Left ventricle myocardium inferior (tissue), 1 donor: ENCODE measurements around the gene AWAT2. TPM values are rescaled to one million over a fixed set of nuclear protein-coding genes. Genes with fewer than 3 reads are reported as not detected.

Experiments used
- DNase-seq: peaks from one replicate; pipeline ENCODE4 v3.0.0-alpha.2; 2020
- H3K27ac ChIP-seq: fragments of 200-600 bp; replicated peaks from 2 replicates; pipeline ENCODE4 v1.8.0; 2021
- H3K27me3 ChIP-seq: fragments of 200-600 bp; 2 replicates; pipeline ENCODE4 v1.8.0; 2021; ENCODE audit warnings: low read depth
- H3K36me3 ChIP-seq: fragments of 200-600 bp; 2 replicates; pipeline ENCODE4 v1.8.0; 2021
- H3K4me1 ChIP-seq: fragments of 200-600 bp; 2 replicates; pipeline ENCODE4 v1.8.0; 2021
- H3K4me3 ChIP-seq: fragments of 200-600 bp; 2 replicates; pipeline ENCODE4 v1.8.0; 2021; ENCODE audit warnings: mild to moderate bottlenecking, moderate library complexity
- H3K9me3 ChIP-seq: fragments of 200-600 bp; replicated peaks from 2 replicates; pipeline ENCODE4 v1.8.0; 2021
- CTCF ChIP-seq: fragments of 200-600 bp; IDR thresholded peaks from 2 replicates; pipeline ENCODE4 v1.8.0; 2021; ENCODE audit warnings: antibody characterized with exemption, mild to moderate bottlenecking, borderline replicate concordance
- intact Hi-C: fragments of 100-400 bp; cut with micrococcal nuclease; formaldehyde crosslinking; loops from one replicate; pipeline ENCODE4 v1.11.0; 2022
- total RNA-seq: library from RNA; stranded (reverse); fragmentation: NEBNext Ultra II Directional; extraction: Animal tissue kit (Norgen Biotek cat#: 25700); gene quantifications from one replicate; pipeline ENCODE4 v1.2.1, GENCODE V29; 2021
- donor health status: DM: no; HTN: yes; CAD: no; lungs with severe emphysema.

Gene AWAT2
- total RNA-seq, 1 donor from 2014 or later: not detected

- H3K36me3 ChIP-seq: no peaks in the 10 kb centered on the region
- no peak for DNase-seq
- H3K27ac ChIP-seq: no peak overlapping the region
- H3K4me3 ChIP-seq: no peak overlapping the region
- no peaks in the 10 kb centered on the region for H3K27me3 ChIP-seq
- H3K4me1 ChIP-seq: no peaks in the 10 kb centered on the region
- intact Hi-C loops: no loop called here
- no peaks in the 10 kb centered on the region for H3K9me3 ChIP-seq
- TF ChIP-seq CTCF: no peak
Measured at GRCh38 chrX:70041993-70042392, 7.7 kb downstream of the AWAT2 start.

- DNase-seq: no peak
- intact Hi-C loops: loop anchor here (10.0 kb wide), 1 partner anchor 55 kb away; no protein-coding TSS in a partner anchor
- no peak overlapping the region for H3K4me3 ChIP-seq
- H3K9me3 ChIP-seq: no peaks in the 10 kb centered on the region
- TF ChIP-seq CTCF: no peak
- no peaks in the 10 kb centered on the region for H3K4me1 ChIP-seq
- no peaks in the 10 kb centered on the region for H3K36me3 ChIP-seq
- no peak overlapping the region for H3K27ac ChIP-seq
- H3K27me3 ChIP-seq: no peaks in the 10 kb centered on the region
Measured at GRCh38 chrX:70039758-70040157, 10.0 kb downstream of the AWAT2 start.

GRCh38 chrX:70038951-70039350 lies 10.8 kb downstream of the AWAT2 start:
- no peak overlapping the region for H3K27ac ChIP-seq
- no peaks in the 10 kb centered on the region for H3K4me1 ChIP-seq
- no peak overlapping the region for H3K4me3 ChIP-seq
- H3K36me3 ChIP-seq: no peaks in the 10 kb centered on the region
- no peaks in the 10 kb centered on the region for H3K9me3 ChIP-seq
- no peaks in the 10 kb centered on the region for H3K27me3 ChIP-seq
- DNase-seq: no peak
- no peak for TF ChIP-seq CTCF
- intact Hi-C loops: loop anchor here (10.0 kb wide), 1 partner anchor 56 kb away; no protein-coding TSS in a partner anchor

GRCh38 chrX:70038515-70038914 lies 11.2 kb downstream of the AWAT2 start:
- TF ChIP-seq CTCF: no peak
- intact Hi-C loops: loop anchor here (10.0 kb wide), 1 partner anchor 56 kb away; no protein-coding TSS in a partner anchor
- Histone ChIP-seq H3K27ac (no peak overlapping the region), H3K27me3 (no peaks in the 10 kb centered on the region), H3K36me3 (no peaks in the 10 kb centered on the region), H3K9me3 (no peaks in the 10 kb centered on the region), H3K4me1 (no peaks in the 10 kb centered on the region), H3K4me3 (no peak overlapping the region)
- no peak for DNase-seq

- Histone ChIP-seq H3K27me3 (no peaks in the 10 kb centered on the region), H3K36me3 (no peaks in the 10 kb centered on the region), H3K27ac (no peak overlapping the region), H3K4me1 (no peaks in the 10 kb centered on the region), H3K9me3 (no peaks in the 10 kb centered on the region), H3K4me3 (no peak overlapping the region)
- intact Hi-C loops: loop anchor here (10.0 kb wide), 1 partner anchor 60 kb away; no protein-coding TSS in a partner anchor
- TF ChIP-seq CTCF: no peak
- DNase-seq: no peak
Measured at GRCh38 chrX:70034646-70035045, 15.1 kb downstream of the AWAT2 start.
